ENCODE measurements around the gene PEX10.

The PEX10 gene

DNA sequence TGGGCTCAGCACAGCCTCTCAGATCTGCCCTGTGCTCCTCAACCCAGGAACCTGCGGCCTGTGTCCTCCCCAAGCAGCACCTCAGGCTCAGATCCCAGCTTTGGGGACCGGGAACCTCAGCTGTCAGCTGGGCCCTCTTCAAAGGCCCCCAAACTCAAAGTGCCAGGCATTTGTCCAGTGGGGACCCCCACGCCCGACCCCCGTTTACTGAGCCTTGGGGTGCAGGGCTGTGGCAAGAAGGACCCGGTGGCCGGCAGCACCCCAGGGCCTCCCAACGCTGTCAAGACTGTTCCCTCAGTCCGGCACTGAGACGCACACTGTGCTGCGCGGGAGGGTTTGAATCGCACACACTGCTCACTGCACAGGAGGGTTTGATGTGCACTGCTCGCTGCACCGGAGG, 56.0 kb downstream of the PEX10 start:
- no peak overlapping the region for H3K27ac ChIP-seq
- TF ChIP-seq, protein P1, sequence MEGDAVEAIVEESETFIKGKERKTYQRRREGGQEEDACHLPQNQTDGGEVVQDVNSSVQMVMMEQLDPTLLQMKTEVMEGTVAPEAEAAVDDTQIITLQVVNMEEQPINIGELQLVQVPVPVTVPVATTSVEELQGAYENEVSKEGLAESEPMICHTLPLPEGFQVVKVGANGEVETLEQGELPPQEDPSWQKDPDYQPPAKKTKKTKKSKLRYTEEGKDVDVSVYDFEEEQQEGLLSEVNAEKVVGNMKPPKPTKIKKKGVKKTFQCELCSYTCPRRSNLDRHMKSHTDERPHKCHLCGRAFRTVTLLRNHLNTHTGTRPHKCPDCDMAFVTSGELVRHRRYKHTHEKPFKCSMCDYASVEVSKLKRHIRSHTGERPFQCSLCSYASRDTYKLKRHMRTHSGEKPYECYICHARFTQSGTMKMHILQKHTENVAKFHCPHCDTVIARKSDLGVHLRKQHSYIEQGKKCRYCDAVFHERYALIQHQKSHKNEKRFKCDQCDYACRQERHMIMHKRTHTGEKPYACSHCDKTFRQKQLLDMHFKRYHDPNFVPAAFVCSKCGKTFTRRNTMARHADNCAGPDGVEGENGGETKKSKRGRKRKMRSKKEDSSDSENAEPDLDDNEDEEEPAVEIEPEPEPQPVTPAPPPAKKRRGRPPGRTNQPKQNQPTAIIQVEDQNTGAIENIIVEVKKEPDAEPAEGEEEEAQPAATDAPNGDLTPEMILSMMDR (conservative IDR thresholded peaks at IDR 0.05) = no peak

DNA sequence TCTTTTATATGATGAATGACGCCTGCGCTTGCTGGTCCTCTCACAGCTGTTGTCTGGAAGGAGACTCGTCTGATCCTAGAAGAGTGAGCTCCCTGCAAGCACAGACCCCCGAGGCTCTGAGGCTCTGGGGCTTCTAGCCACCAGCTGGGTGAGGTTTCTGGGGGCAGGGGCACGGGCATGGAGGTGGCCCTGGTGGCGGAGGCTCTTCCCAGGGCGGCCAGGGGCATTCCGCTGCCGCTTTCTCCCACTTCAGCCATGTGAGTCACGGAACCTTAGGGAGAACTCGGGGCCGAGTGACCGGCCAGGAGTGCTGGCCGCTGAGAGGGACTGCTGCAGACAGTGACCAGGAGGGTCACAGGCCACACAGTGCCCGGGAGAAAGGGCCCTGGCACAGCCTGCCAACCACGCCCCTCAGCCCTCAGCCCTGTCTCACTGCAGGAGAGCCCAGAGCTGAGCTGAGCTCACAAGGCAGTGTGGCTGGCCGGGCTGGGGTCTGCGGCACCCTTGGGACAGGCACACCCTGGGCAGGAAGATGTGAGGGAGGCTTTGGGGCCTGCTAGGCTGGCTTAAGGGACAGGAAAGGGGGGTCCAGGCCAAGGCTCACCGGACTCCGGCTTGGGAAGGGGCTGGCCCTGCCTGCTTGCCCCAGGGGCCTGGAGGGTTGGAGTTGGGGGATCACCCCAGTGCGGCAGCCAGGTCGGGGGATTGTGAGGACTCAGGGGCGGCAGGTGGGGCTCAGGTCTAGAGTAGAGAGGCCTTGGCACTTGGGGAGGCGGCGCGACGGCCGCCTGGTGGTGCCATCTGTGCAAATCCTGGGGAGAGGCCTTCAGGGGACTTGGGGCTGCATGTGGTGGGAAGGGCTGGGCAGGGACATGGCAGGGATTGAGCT, 56.7 kb downstream of the PEX10 start:
- no peak overlapping the region for H3K27ac ChIP-seq
- TF ChIP-seq, protein P1 (conservative IDR thresholded peaks at IDR 0.05) = no peak

DNA sequence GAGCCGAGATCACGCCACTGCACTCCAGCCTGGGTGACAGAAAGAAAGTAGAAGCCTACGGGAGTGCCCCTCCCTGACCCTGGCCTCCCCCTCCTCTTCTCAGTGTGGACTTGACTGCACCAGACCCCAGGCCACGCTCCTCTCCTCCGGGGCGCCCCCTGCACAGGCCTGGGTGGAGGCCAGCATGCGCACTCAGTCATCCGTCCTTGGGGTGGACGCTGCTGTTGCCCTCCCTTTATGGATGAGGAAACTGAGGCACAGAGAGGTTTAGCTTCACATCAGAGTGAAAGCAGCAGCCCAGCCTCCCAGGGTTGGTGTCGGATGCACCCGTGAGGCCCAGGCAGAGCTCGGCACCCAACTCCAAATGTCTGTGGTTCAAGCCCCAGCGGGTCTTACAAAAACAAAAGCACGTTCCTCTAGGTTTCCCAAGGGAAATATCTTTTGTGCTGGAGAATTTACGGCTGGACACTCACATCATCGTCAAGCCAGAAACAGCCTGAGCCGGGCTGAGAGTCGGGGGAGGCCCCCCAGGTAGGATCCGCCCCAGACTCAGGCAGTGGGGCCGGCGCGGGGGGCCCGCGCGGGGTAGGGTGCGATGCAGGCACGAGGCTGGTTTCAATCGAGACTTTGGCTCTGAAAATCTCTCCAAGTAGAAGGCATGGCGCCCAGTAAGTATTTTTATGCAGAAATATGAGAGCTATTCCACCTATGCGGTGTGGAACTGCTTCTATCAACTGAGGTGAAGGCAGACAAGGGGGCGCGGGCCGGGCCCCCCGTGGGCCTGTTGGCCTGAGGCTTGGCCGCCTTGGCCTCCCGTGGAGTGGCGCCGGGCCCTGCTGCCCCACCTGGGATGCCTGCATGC, 57.6 kb downstream of the PEX10 start:
- H3K27ac ChIP-seq = no peak overlapping the region
- TF ChIP-seq, protein P1 (conservative IDR thresholded peaks at IDR 0.05) = no peak

Data from VCaP (cell line).